OCI-LY3 (cell line): Measurements from ENCODE around the gene LSM3.

Source experiments
- H2AFZ ChIP-seq: fragments of 200-600, 300-600 bp; shearing (Covaris generic); 2 replicates; pipeline ENCODE4 v1.6.0; 2014; ENCODE audit warnings: antibody characterized with exemption, low read depth, low read length
- H3K27ac ChIP-seq: fragments of 200-600, 300-600 bp; sonication (generic); 2 replicates; pipeline ENCODE4 v1.5.1; 2014; ENCODE audit warnings: mild to moderate bottlenecking, low read length, moderate library complexity, mixed read lengths
- H3K27me3 ChIP-seq: fragments of 200-600, 300-600 bp; sonication (generic); 2 replicates; pipeline ENCODE4 v1.6.1; 2014; ENCODE audit warnings: low read depth, low read length, mixed read lengths
- H3K36me3 ChIP-seq: fragments of 200-600, 300-600 bp; sonication (generic); replicated peaks from 2 replicates; pipeline ENCODE3; 2014; ENCODE audit warnings: low read depth, low read length, mixed read lengths
- H3K4me1 ChIP-seq: fragments of 300-600, 200-600 bp; sonication (generic); 2 replicates; pipeline ENCODE4 v1.6.1; 2014; ENCODE audit warnings: low read length, mixed read lengths
- H3K4me2 ChIP-seq: fragments of 200-600, 300-600 bp; sonication (generic); 2 replicates; pipeline ENCODE4 v1.6.1; 2014; ENCODE audit warnings: low read length, mixed read lengths
- H3K4me3 ChIP-seq: fragments of 300-600, 200-600 bp; sonication (generic); 2 replicates; pipeline ENCODE4 v1.5.1; 2014; ENCODE audit warnings: antibody characterized with exemption, mild to moderate bottlenecking, low read length, moderate library complexity
- H3K79me2 ChIP-seq: fragments of 300-600, 200-600 bp; shearing (Covaris generic); 2 replicates; pipeline ENCODE4 v1.6.1; 2014; ENCODE audit warnings: mild to moderate bottlenecking, low read length, mixed read lengths
- H3K9ac ChIP-seq: fragments of 300-600, 200-600 bp; shearing (Covaris generic); 2 replicates; pipeline ENCODE4 v1.6.0; 2014; ENCODE audit warnings: mild to moderate bottlenecking, low read length, moderate library complexity
- H3K9me3 ChIP-seq: fragments of 200-600, 300-600 bp; shearing (Covaris generic); 2 replicates; pipeline ENCODE4 v1.6.1; 2014; ENCODE audit warnings: low read length, mixed read lengths; ENCODE audit not compliant: insufficient read depth
- H4K20me1 ChIP-seq: fragments of 200-600, 300-600 bp; sonication (generic); 2 replicates; pipeline ENCODE4 v1.6.1; 2016; ENCODE audit warnings: low read length, mixed read lengths; ENCODE audit not compliant: insufficient read depth
- CTCF ChIP-seq: fragments of 200-600, 300-600 bp; sonication (generic); IDR thresholded peaks from 2 replicates; pipeline ENCODE4 v1.5.1; 2014; ENCODE audit warnings: antibody characterized with exemption, low read length, low read depth
- EZH2phosphoT487 ChIP-seq: fragments of 200-600 bp; shearing (Covaris generic); IDR thresholded peaks from 2 replicates; pipeline ENCODE4 v1.6.1; 2018; ENCODE audit warnings: antibody characterized with exemption, mixed run types, low read depth

The LSM3 gene

DNA sequence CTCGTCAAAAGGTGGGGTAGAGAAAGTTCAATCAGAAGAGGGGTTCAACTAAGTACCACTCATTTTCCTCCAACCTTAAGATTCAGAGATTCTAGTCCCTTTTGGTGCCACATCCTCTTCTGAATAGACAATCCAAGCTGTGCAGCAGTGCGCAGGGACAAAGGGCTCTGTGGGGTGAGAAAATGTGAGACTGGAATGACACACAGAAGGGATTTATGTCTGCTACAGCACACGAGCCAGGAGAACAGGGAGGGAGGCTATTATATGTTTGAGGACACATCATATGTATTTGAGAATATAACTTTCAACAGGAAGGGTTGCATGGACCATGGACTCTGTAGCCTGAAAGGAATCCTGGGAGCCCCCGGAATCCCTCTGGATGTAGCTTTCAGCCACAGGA lies 33.0 kb downstream of the LSM3 start:
- Histone ChIP-seq H3K9ac (no peak overlapping the region), H3K9me3 (no peaks in the 10 kb centered on the region), H3K4me2 (no peak overlapping the region), H3K36me3 (no peaks in the 10 kb centered on the region), H4K20me1 (no peaks in the 10 kb centered on the region), H3K27ac (no peak overlapping the region), H2AFZ (no peak overlapping the region), H3K79me2 (no peaks in the 10 kb centered on the region), H3K4me3 (no peak overlapping the region), H3K27me3 (no peaks in the 10 kb centered on the region), H3K4me1 (no peaks in the 10 kb centered on the region)
- TF ChIP-seq EZH2phosphoT487 = no peak
- no peak for TF ChIP-seq CTCF

DNA sequence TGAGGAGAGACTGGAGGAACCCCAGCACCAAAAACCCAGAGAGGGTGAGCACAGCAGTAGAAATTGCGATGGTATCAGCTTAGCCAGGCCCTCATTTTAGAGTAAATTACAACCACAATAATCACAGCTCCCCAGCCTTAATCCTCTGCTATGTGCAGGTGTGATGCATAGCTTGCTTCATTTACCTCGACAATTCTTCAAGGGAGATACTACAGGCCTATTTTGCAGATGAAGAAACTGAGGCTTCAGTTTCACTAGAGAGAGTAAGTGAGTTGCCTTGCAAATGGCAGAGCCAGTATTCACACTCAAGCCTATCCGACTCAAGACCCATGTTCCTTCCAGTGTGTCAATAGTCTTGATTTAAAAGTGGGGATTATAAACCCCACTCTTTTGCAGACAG lies 33.4 kb downstream of the LSM3 start:
- TF ChIP-seq CTCF (no peak), EZH2phosphoT487 (no peak)
- Histone ChIP-seq H3K4me2 (no peak overlapping the region), H3K27ac (no peak overlapping the region), H4K20me1 (no peaks in the 10 kb centered on the region), H3K9ac (no peak overlapping the region), H3K9me3 (no peaks in the 10 kb centered on the region), H3K36me3 (no peaks in the 10 kb centered on the region), H3K4me3 (no peak overlapping the region), H3K4me1 (no peaks in the 10 kb centered on the region), H2AFZ (no peak overlapping the region), H3K27me3 (no peaks in the 10 kb centered on the region), H3K79me2 (no peaks in the 10 kb centered on the region)

DNA sequence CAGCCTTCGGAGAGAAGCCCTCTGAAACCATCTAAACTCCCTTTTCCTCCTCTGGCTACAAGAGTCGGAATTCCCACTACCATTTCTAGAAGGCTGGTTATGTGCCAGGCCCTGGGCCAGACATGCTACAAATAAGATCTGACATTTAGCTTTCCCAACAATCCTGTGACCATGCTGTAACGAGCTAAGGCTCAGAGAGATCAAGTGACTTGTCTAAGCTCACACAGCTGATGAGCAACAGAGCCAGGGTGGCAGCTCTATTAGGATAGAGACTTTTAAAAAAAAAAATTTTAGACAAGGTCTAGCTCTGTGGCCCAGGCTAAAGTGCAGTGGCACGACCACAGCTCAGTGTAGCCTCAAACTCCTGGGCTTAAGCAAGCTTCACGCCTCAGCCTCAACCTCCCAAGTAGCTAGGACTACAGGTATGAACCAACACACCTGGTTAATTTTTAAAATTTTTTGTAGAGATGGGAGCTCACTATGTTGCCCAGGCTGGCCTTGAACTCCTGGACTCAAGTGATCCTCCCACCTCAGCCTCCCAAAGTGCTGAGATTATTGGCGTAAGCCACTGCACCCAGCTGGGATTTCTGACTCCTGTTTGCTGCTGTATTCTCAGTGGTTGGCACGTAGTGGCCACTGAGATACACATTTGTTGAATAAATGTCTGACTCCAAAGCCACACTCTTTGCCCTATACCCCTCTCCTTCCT lies 34.6 kb downstream of the LSM3 start:
- TF ChIP-seq CTCF = no peak
- TF ChIP-seq EZH2phosphoT487 = no peak
- H3K9me3 ChIP-seq = no peaks in the 10 kb centered on the region
- H3K79me2 ChIP-seq = no peaks in the 10 kb centered on the region
- H2AFZ ChIP-seq = no peak overlapping the region
- H3K27me3 ChIP-seq = no peaks in the 10 kb centered on the region
- no peak overlapping the region for H3K4me3 ChIP-seq
- H3K9ac ChIP-seq = no peak overlapping the region
- H3K4me1 ChIP-seq = no peaks in the 10 kb centered on the region
- H4K20me1 ChIP-seq = no peaks in the 10 kb centered on the region
- H3K27ac ChIP-seq = no peak overlapping the region
- H3K4me2 ChIP-seq = no peak overlapping the region
- H3K36me3 ChIP-seq = no peaks in the 10 kb centered on the region

- Histone ChIP-seq H3K4me3 (no peak overlapping the region), H3K27me3 (no peaks in the 10 kb centered on the region), H3K4me2 (no peak overlapping the region), H3K79me2 (no peaks in the 10 kb centered on the region), H4K20me1 (no peaks in the 10 kb centered on the region), H2AFZ (no peak overlapping the region), H3K9ac (no peak overlapping the region), H3K4me1 (no peaks in the 10 kb centered on the region), H3K36me3 (no peaks in the 10 kb centered on the region), H3K9me3 (no peaks in the 10 kb centered on the region), H3K27ac (no peak overlapping the region)
- TF ChIP-seq EZH2phosphoT487 = no peak
- no peak for TF ChIP-seq CTCF
These were observed 36.1 kb downstream of the LSM3 start for GRCh38 chr3:14214764-14215163.
